Measurements from ENCODE around the gene FYB1.

DNA sequence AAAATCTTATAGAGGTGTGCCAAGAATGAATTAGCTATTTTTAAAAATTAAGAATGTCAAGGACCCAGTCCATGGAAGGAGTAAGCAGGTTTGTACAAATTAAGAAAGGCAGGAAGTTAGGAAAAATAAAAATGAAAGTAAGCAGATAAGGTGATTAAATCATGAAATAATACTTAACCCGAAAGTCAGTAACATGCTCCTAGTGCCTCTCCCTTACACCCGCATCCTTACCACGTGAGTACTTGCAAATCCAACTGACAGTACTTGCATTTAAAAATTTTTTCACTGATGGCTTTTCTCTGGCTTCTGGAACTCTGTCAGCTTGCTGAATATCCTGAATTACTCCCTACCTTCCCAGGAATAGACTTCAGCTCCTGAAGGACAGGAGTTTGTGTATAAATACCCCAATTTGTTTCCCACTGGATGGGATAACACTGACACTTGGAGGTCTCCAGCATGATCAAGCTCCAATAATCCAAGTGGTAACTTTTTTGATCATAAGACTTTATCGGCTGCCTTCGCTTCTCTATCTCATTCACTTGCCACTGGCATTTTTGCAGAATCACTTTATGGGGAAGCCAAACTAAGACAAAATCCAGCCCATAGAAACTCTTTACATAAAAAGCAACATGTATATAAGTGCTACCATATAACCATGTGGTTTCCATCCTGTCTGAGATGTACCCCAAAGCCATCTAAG lies 103.6 kb downstream of the FYB1 start:
- TF ChIP-seq, protein P1, sequence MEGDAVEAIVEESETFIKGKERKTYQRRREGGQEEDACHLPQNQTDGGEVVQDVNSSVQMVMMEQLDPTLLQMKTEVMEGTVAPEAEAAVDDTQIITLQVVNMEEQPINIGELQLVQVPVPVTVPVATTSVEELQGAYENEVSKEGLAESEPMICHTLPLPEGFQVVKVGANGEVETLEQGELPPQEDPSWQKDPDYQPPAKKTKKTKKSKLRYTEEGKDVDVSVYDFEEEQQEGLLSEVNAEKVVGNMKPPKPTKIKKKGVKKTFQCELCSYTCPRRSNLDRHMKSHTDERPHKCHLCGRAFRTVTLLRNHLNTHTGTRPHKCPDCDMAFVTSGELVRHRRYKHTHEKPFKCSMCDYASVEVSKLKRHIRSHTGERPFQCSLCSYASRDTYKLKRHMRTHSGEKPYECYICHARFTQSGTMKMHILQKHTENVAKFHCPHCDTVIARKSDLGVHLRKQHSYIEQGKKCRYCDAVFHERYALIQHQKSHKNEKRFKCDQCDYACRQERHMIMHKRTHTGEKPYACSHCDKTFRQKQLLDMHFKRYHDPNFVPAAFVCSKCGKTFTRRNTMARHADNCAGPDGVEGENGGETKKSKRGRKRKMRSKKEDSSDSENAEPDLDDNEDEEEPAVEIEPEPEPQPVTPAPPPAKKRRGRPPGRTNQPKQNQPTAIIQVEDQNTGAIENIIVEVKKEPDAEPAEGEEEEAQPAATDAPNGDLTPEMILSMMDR (conservative IDR thresholded peaks at IDR 0.05) = no peak
- no peak for TF ChIP-seq ZFX (IDR thresholded peaks at IDR 0.05)

Data from C4-2B (cell line).